ENCODE data around the gene TSEN2. TPM values are rescaled to one million over a fixed set of nuclear protein-coding genes. Genes with fewer than 3 reads are reported as not detected.

The TSEN2 gene
- total RNA-seq, 8 experiments from 2014 or later = 17.4 to 41.4 (median 20.8) TPM

GRCh38 chr3:12479919-12480427 lies 4.3 kb upstream of the TSEN2 start:
- Histone ChIP-seq H3K27ac (no peak overlapping the region), H3K4me3 (no peak overlapping the region), H3K4me1 (replicated peaks in 1 of 2) (peaks cover 6% of the 10 kb centered on the region in 2 donors)
- ATAC-seq (replicated peaks in 6 of 8) = peak in 3 of 8 experiments; percentile 11 to 15 (median 15)
- WGBS, 10 experiments = 0 to 100% (median 27%) methylated on average over 1 to 6 of the region's 9 CpGs; no CpG with 5 or more reads in 3 of the 10 experiments
- in situ Hi-C loops (cut with MboI; ENCODE audit: low pct_unique_long_range_greater_than_20kb in 2 of 9, low sequenced_read_pairs in 9 of 9, unreplicated experiment in 9 of 9) = loop anchor here in 3 of 9 experiments (10.0 to 25.0 kb wide), 3 partner anchors 335 to 345 kb away; no protein-coding TSS in a partner anchor

GRCh38 chr3:12483410-12483809 lies 870 bp upstream of the TSEN2 start:
- peak overlapping the region; percentile 59 to 81 (median 75) for H3K4me3 ChIP-seq
- ATAC-seq (replicated peaks in 6 of 8) = no peak
- in situ Hi-C loops (cut with MboI; ENCODE audit: low pct_unique_long_range_greater_than_20kb in 2 of 9, low sequenced_read_pairs in 9 of 9, unreplicated experiment in 9 of 9) = loop anchor here in 1 of 9 experiments (25.0 kb wide), 1 partner anchor 346 kb away; no protein-coding TSS in a partner anchor
- H3K27ac ChIP-seq = peak overlapping the region; percentile 60 to 69
- H3K4me1 ChIP-seq (replicated peaks in 1 of 2) = peaks cover 9 to 12% of the 10 kb centered on the region in 2 donors
- 0 to 89% (median 14%) methylated on average over 1 of the region's 1 CpG; no CpG with 5 or more reads in 6 of the 10 experiments for WGBS, 10 experiments

GRCh38 chr3:12483872-12484197 lies 445 bp upstream of the TSEN2 start:
- in situ Hi-C loops (cut with MboI; ENCODE audit: low pct_unique_long_range_greater_than_20kb in 2 of 9, low sequenced_read_pairs in 9 of 9, unreplicated experiment in 9 of 9) = loop anchor here in 1 of 9 experiments (25.0 kb wide), 1 partner anchor 347 kb away; no protein-coding TSS in a partner anchor
- H3K27ac ChIP-seq = peak overlapping the region; percentile 60 to 69
- peak overlapping the region; percentile 59 to 81 (median 75) for H3K4me3 ChIP-seq
- H3K4me1 ChIP-seq (replicated peaks in 1 of 2) = peaks cover 9 to 12% of the 10 kb centered on the region in 2 donors
- no peak for ATAC-seq (replicated peaks in 6 of 8)
- 0 to 14% (median 2%) methylated on average over 2 to 9 of the region's 10 CpGs; no CpG with 5 or more reads in 3 of the 10 experiments for WGBS, 10 experiments

GRCh38 chr3:12484983-12485327 lies 675 bp downstream of the TSEN2 start:
- Histone ChIP-seq H3K4me3 (peak overlapping the region; percentile 59 to 81 (median 75)), H3K4me1 (replicated peaks in 1 of 2) (peaks cover 9 to 12% of the 10 kb centered on the region in 2 donors), H3K27ac (peak overlapping the region; percentile 69 to 83)
- no peak for ATAC-seq (replicated peaks in 6 of 8)
- in situ Hi-C loops (cut with MboI; ENCODE audit: low pct_unique_long_range_greater_than_20kb in 2 of 9, low sequenced_read_pairs in 9 of 9, unreplicated experiment in 9 of 9) = loop anchor here in 1 of 9 experiments (25.0 kb wide), 1 partner anchor 348 kb away; no protein-coding TSS in a partner anchor
- 0 to 13% (median 1%) methylated on average over 1 to 5 of the region's 5 CpGs; no CpG with 5 or more reads in 4 of the 10 experiments for WGBS, 10 experiments

GRCh38 chr3:12486001-12486400 lies 1.7 kb downstream of the TSEN2 start:
- H3K27ac ChIP-seq = no peak overlapping the region
- H3K4me1 ChIP-seq (replicated peaks in 1 of 2) = peaks cover 9 to 12% of the 10 kb centered on the region in 2 donors
- no peak overlapping the region for H3K4me3 ChIP-seq
- WGBS, 10 experiments = 71 to 90% (median 81%) methylated on average over 2 to 4 of the region's 4 CpGs; no CpG with 5 or more reads in 5 of the 10 experiments
- ATAC-seq (replicated peaks in 6 of 8) = no peak
- in situ Hi-C loops (cut with MboI; ENCODE audit: low pct_unique_long_range_greater_than_20kb in 2 of 9, low sequenced_read_pairs in 9 of 9, unreplicated experiment in 9 of 9) = loop anchor here in 1 of 9 experiments (25.0 kb wide), 1 partner anchor 349 kb away; no protein-coding TSS in a partner anchor

- Histone ChIP-seq H3K27ac (no peak overlapping the region), H3K4me3 (no peak overlapping the region), H3K4me1 (replicated peaks in 1 of 2) (peaks cover 9 to 12% of the 10 kb centered on the region in 2 donors)
- ATAC-seq (replicated peaks in 6 of 8) = no peak
- in situ Hi-C loops (cut with MboI; ENCODE audit: low pct_unique_long_range_greater_than_20kb in 2 of 9, low sequenced_read_pairs in 9 of 9, unreplicated experiment in 9 of 9) = loop anchor here in 1 of 9 experiments (25.0 kb wide), 1 partner anchor 350 kb away; no protein-coding TSS in a partner anchor
- WGBS, 10 experiments = 43 to 100% (median 96%) methylated on average over 1 to 5 of the region's 5 CpGs; no CpG with 5 or more reads in 1 of the 10 experiments
These were observed 2.6 kb downstream of the TSEN2 start for GRCh38 chr3:12486916-12487315.

- Histone ChIP-seq H3K4me3 (no peak overlapping the region), H3K27ac (no peak overlapping the region), H3K4me1 (replicated peaks in 1 of 2) (peaks cover 9 to 12% of the 10 kb centered on the region in 2 donors)
- no peak for ATAC-seq (replicated peaks in 6 of 8)
- in situ Hi-C loops (cut with MboI; ENCODE audit: low pct_unique_long_range_greater_than_20kb in 2 of 9, low sequenced_read_pairs in 9 of 9, unreplicated experiment in 9 of 9) = loop anchor here in 1 of 9 experiments (25.0 kb wide), 1 partner anchor 350 kb away; no protein-coding TSS in a partner anchor
- 71 to 100% (median 100%) methylated on average over 1 to 3 of the region's 3 CpGs; no CpG with 5 or more reads in 1 of the 10 experiments for WGBS, 10 experiments
These were observed 3.1 kb downstream of the TSEN2 start for GRCh38 chr3:12487336-12487735.

GRCh38 chr3:12487786-12488185 lies 3.5 kb downstream of the TSEN2 start:
- Histone ChIP-seq H3K4me3 (no peak overlapping the region), H3K27ac (no peak overlapping the region), H3K4me1 (replicated peaks in 1 of 2) (peaks cover 9 to 12% of the 10 kb centered on the region in 2 donors)
- no peak for ATAC-seq (replicated peaks in 6 of 8)
- 50 to 100% (median 87%) methylated on average over 1 to 3 of the region's 3 CpGs; no CpG with 5 or more reads in 2 of the 10 experiments for WGBS, 10 experiments
- in situ Hi-C loops (cut with MboI; ENCODE audit: low pct_unique_long_range_greater_than_20kb in 2 of 9, low sequenced_read_pairs in 9 of 9, unreplicated experiment in 9 of 9) = loop anchor here in 1 of 9 experiments (25.0 kb wide), 1 partner anchor 350 kb away; no protein-coding TSS in a partner anchor

GRCh38 chr3:12489368-12489767 lies 5.1 kb downstream of the TSEN2 start:
- in situ Hi-C loops (cut with MboI; ENCODE audit: low pct_unique_long_range_greater_than_20kb in 2 of 9, low sequenced_read_pairs in 9 of 9, unreplicated experiment in 9 of 9) = loop anchor here in 1 of 9 experiments (25.0 kb wide), 1 partner anchor 352 kb away; no protein-coding TSS in a partner anchor
- Histone ChIP-seq H3K4me3 (no peak overlapping the region), H3K27ac (no peak overlapping the region)

GRCh38 chr3:12489832-12490231 lies 5.6 kb downstream of the TSEN2 start:
- no peak overlapping the region for H3K27ac ChIP-seq
- WGBS, 10 experiments = 58 to 100% (median 88%) methylated on average over 2 to 4 of the region's 4 CpGs; no CpG with 5 or more reads in 2 of the 10 experiments
- H3K4me3 ChIP-seq = no peak overlapping the region
- ATAC-seq (replicated peaks in 6 of 8) = peak in 1 of 8 experiments; percentile 28
- H3K4me1 ChIP-seq (replicated peaks in 1 of 2) = peaks cover 3 to 6% of the 10 kb centered on the region in 2 donors
- in situ Hi-C loops (cut with MboI; ENCODE audit: low pct_unique_long_range_greater_than_20kb in 2 of 9, low sequenced_read_pairs in 9 of 9, unreplicated experiment in 9 of 9) = loop anchor here in 1 of 9 experiments (25.0 kb wide), 1 partner anchor 353 kb away; no protein-coding TSS in a partner anchor

More at GRCh38 chr3:12489368-12489767, 5.1 kb downstream of the TSEN2 start:
- H3K4me1 ChIP-seq (replicated peaks in 1 of 2) = peaks cover 3 to 6% of the 10 kb centered on the region in 2 donors
- ATAC-seq (replicated peaks in 6 of 8) = no peak
- 50 to 100% (median 86%) methylated on average over 1 of the region's 1 CpG; no CpG with 5 or more reads in 5 of the 10 experiments for WGBS, 10 experiments

- Histone ChIP-seq H3K4me1 (replicated peaks in 1 of 2) (peaks cover 0 to 2% of the 10 kb centered on the region in 2 donors), H3K27ac (no peak overlapping the region), H3K4me3 (no peak overlapping the region)
- ATAC-seq (replicated peaks in 6 of 8) = peak in 1 of 8 experiments; percentile 18
- WGBS, 10 experiments = 83 to 100% (median 100%) methylated on average over 1 to 3 of the region's 3 CpGs; no CpG with 5 or more reads in 5 of the 10 experiments
- in situ Hi-C loops (cut with MboI; ENCODE audit: low pct_unique_long_range_greater_than_20kb in 2 of 9, low sequenced_read_pairs in 9 of 9, unreplicated experiment in 9 of 9) = loop anchor here in 1 of 9 experiments (25.0 kb wide), 1 partner anchor 353 kb away; no protein-coding TSS in a partner anchor
These were observed 6.3 kb downstream of the TSEN2 start for GRCh38 chr3:12490547-12490946.

GRCh38 chr3:12495749-12496452 lies 11.6 kb downstream of the TSEN2 start:
- no peak for ATAC-seq (replicated peaks in 6 of 8)
- no peak overlapping the region for H3K4me3 ChIP-seq
- in situ Hi-C loops (cut with MboI; ENCODE audit: low pct_unique_long_range_greater_than_20kb in 2 of 9, low sequenced_read_pairs in 9 of 9, unreplicated experiment in 9 of 9) = loop anchor here in 1 of 9 experiments (25.0 kb wide), 1 partner anchor 359 kb away; no protein-coding TSS in a partner anchor
- H3K4me1 ChIP-seq (replicated peaks in 1 of 2) = no peaks in the 10 kb centered on the region
- H3K27ac ChIP-seq = no peak overlapping the region
- 50 to 100% (median 89%) methylated on average over 1 to 7 of the region's 8 CpGs; no CpG with 5 or more reads in 1 of the 10 experiments for WGBS, 10 experiments

Measured in motor neuron (in vitro differentiated cells).